ENCODE data around the gene ARSA. TPM values are rescaled to one million over a fixed set of nuclear protein-coding genes. Genes with fewer than 3 reads are reported as not detected.

The ARSA gene
- polyA plus RNA-seq, 1 of the 3 experiments (the other 2 are of a cell fraction), result 34.2 TPM

- no peak for TF ChIP-seq MEF2A (IDR thresholded peaks at IDR 0.05; ENCODE audit: borderline replicate concordance, low read depth)
- no peak for TF ChIP-seq NFIC (IDR thresholded peaks at IDR 0.05; ENCODE audit: borderline replicate concordance)
- TF ChIP-seq MAX (IDR thresholded peaks at IDR 0.05; ENCODE audit: low read depth), result no peak
- no peak for TF ChIP-seq CHD2 (IDR thresholded peaks at IDR 0.05; ENCODE audit: low read length, partially characterized antibody)
- no peaks in the 10 kb centered on the region for H3K9me2 ChIP-seq
- WGBS (ENCODE audit: low lambda C conversion rate), result 93% methylated on average over 11 of the region's 11 CpGs
- H3F3A ChIP-seq (replicated peaks; ENCODE audit: insufficient read depth), result no peaks in the 10 kb centered on the region
- H2AFZ ChIP-seq (ENCODE audit: low read depth), result no peak overlapping the region
- no peaks in the 10 kb centered on the region for H3K9me3 ChIP-seq
- no peaks in the 10 kb centered on the region for H3K79me2 ChIP-seq (ENCODE audit: insufficient read depth)
- H3K27me3 ChIP-seq (ENCODE audit: insufficient read depth), result no peaks in the 10 kb centered on the region
- no peaks in the 10 kb centered on the region for H4K20me1 ChIP-seq (ENCODE audit: insufficient read depth)
- H3K9ac ChIP-seq, result no peak overlapping the region
- no peaks in the 10 kb centered on the region for H3K36me3 ChIP-seq (replicated peaks in 1 of 2; ENCODE audit: control insufficient read depth in 1 of 2, insufficient read depth in 2 of 2, low read length in 1 of 2)
- CTCF ChIA-PET, result interaction anchor here (1.2 kb wide), 1 partner anchor 9 kb away, joined by 4 read pairs; no protein-coding TSS in a partner anchor
- no peak for DNase-seq
- no peak overlapping the region for H3K4me3 ChIP-seq (ENCODE audit: low read depth in 2 of 2, low read length in 1 of 2)
- no peaks in the 10 kb centered on the region; a peak in 1 of 4 replicates for H3K4me1 ChIP-seq (ENCODE audit: control insufficient read depth in 1 of 2, insufficient read depth in 2 of 2, low read depth in 1 of 2, low read length in 1 of 2)
- no peak overlapping the region for H3K27ac ChIP-seq (ENCODE audit: low read depth in 2 of 2, low read length in 1 of 2)
- POLR2A ChIA-PET, result no interaction called here
- no peak overlapping the region for H3K4me2 ChIP-seq
These were observed 17.9 kb downstream of the ARSA start for GRCh38 chr22:50610041-50610451.

- TF ChIP-seq MEF2A (IDR thresholded peaks at IDR 0.05; ENCODE audit: borderline replicate concordance, low read depth), result no peak
- TF ChIP-seq ELF1 (IDR thresholded peaks at IDR 0.05), result no peak
- no peak for TF ChIP-seq FOXM1 (IDR thresholded peaks at IDR 0.05; ENCODE audit: low read depth)
- TF ChIP-seq JUND (IDR thresholded peaks at IDR 0.05), result no peak
- no peak for TF ChIP-seq RXRA (IDR thresholded peaks at IDR 0.05; ENCODE audit: borderline replicate concordance, low read depth)
- TF ChIP-seq GATA2 (CRISPR knock-in tag; IDR thresholded peaks at IDR 0.05), result no peak
- TF ChIP-seq RFX5 (IDR thresholded peaks at IDR 0.05; ENCODE audit: low read length), result no peak
- no peak for TF ChIP-seq EZH2phosphoT487 (IDR thresholded peaks at IDR 0.05; ENCODE audit: borderline replicate concordance, low read depth)
- TF ChIP-seq REST (IDR thresholded peaks at IDR 0.05; ENCODE audit: low read depth, low read length), result no peak
- no peak for TF ChIP-seq RCOR1 (IDR thresholded peaks at IDR 0.05; ENCODE audit: low read length)
- TF ChIP-seq NFIC (IDR thresholded peaks at IDR 0.05; ENCODE audit: borderline replicate concordance), result no peak
- TF ChIP-seq POLR2AphosphoS5 (IDR thresholded peaks at IDR 0.05; ENCODE audit: low read depth, low read length), result no peak
- no peak for TF ChIP-seq TEAD4 (IDR thresholded peaks at IDR 0.05; ENCODE audit: borderline replicate concordance, insufficient read depth)
- TF ChIP-seq MAX (IDR thresholded peaks at IDR 0.05; ENCODE audit: low read depth), result no peak
- no peak for TF ChIP-seq USF2 (IDR thresholded peaks at IDR 0.05; ENCODE audit: borderline replicate concordance, low read depth, low read length)
- TF ChIP-seq SMC3 (IDR thresholded peaks at IDR 0.05; ENCODE audit: low read depth, low read length), result no peak
- TF ChIP-seq FOXJ3 (CRISPR knock-in tag; IDR thresholded peaks at IDR 0.05), result no peak
- Histone ChIP-seq H3K4me2 (no peak overlapping the region), H3F3A (replicated peaks; ENCODE audit: insufficient read depth) (no peaks in the 10 kb centered on the region), H3K9me3 (no peaks in the 10 kb centered on the region), H4K20me1 (ENCODE audit: insufficient read depth) (no peaks in the 10 kb centered on the region), H3K36me3 (replicated peaks in 1 of 2; ENCODE audit: control insufficient read depth in 1 of 2, insufficient read depth in 2 of 2, low read length in 1 of 2) (no peaks in the 10 kb centered on the region), H3K4me3 (ENCODE audit: low read depth in 2 of 2, low read length in 1 of 2) (no peak overlapping the region), H3K4me1 (ENCODE audit: control insufficient read depth in 1 of 2, insufficient read depth in 2 of 2, low read depth in 1 of 2, low read length in 1 of 2) (no peaks in the 10 kb centered on the region; a peak in 1 of 4 replicates), H2AFZ (ENCODE audit: low read depth) (no peak overlapping the region), H3K27ac (ENCODE audit: low read depth in 2 of 2, low read length in 1 of 2) (no peak overlapping the region), H3K9ac (no peak overlapping the region), H3K9me2 (no peaks in the 10 kb centered on the region), H3K79me2 (ENCODE audit: insufficient read depth) (no peaks in the 10 kb centered on the region), H3K27me3 (ENCODE audit: insufficient read depth) (no peaks in the 10 kb centered on the region)
- ChIA-PET POLR2A (no interaction called here), CTCF (interaction anchor here (1.2 kb wide), 1 partner anchor 10 kb away, joined by 4 read pairs; no protein-coding TSS in a partner anchor)
- no peak for DNase-seq
- WGBS (ENCODE audit: low lambda C conversion rate), result 74% methylated on average over 8 of the region's 12 CpGs
These were observed 18.4 kb downstream of the ARSA start for GRCh38 chr22:50609599-50609998.
